Endothelial cell of umbilical vein (primary cell): ENCODE data around the gene BMPR1A. TPM values are rescaled to one million over a fixed set of nuclear protein-coding genes. Genes with fewer than 3 reads are reported as not detected.

ENCODE experiments used
- BruUV-seq: library from RNA; stranded (reverse); fragments of 400-500 nt; replicated peaks from 2 replicates; lab custom pipeline; 2021; lab: Mats Ljungman, UMichigan
- CTCF ChIA-PET: fragments of 300-600, 350-600 bp; sonication (Branson Sonifier 250); formaldehyde crosslinking; loops from one replicate; lab custom pipeline; 2021; ENCODE audit warnings: antibody characterized with exemption, inconsistent platforms; lab: Charles Lee
- POLR2A ChIA-PET: fragments of 300-600, 350-600 bp; sonication (Branson Sonifier 250); formaldehyde crosslinking; loops from one replicate; lab custom pipeline; 2021; ENCODE audit warnings: antibody characterized with exemption, inconsistent platforms; lab: Charles Lee
- DNase-seq: peaks from one replicate; pipeline ENCODE4 v3.0.0-alpha.2; 2011; ENCODE audit warnings: low read depth, low spot score
- FAIRE-seq: peaks from 2 replicates; lab custom pipeline; 2011; peaks lifted over from hg19 to GRCh38; lab: Jason Lieb, UNC
- H2AFZ ChIP-seq: 2 replicates; pipeline ENCODE4 v1.6.0; 2012; ENCODE audit warnings: low read depth, low read length, control low read depth, inconsistent platforms
- H3K27ac ChIP-seq: 2 replicates; pipeline ENCODE4 v1.5.1; 2011; ENCODE audit warnings: low read depth, mild to moderate bottlenecking, control low read depth, low read length, moderate library complexity; ENCODE audit not compliant: insufficient read depth
- H3K27me3 ChIP-seq, 2 experiments: 2 replicates each; pipeline versions ENCODE4 v1.6.0 to v1.6.1; 2011; ENCODE audit warnings: low read length in 2 of 2, mixed read lengths in 1 of 2; ENCODE audit not compliant: control insufficient read depth in 2 of 2, insufficient read depth in 2 of 2
- H3K36me3 ChIP-seq, 2 experiments: 2 replicates in 1 of 2; 3 replicates in 1 of 2; pipeline ENCODE4 v1.5.1; 2011; ENCODE audit warnings: low read length in 2 of 2, mild to moderate bottlenecking in 1 of 2, moderate library complexity in 1 of 2; ENCODE audit not compliant: control insufficient read depth in 2 of 2, insufficient read depth in 2 of 2; ENCODE audit errors: extremely low read depth in 1 of 2
- H3K4me1 ChIP-seq: 3 replicates; pipeline ENCODE4 v1.5.1; 2011; ENCODE audit warnings: mild to moderate bottlenecking, low read length; ENCODE audit not compliant: control insufficient read depth, insufficient read depth; ENCODE audit errors: extremely low read depth
- H3K4me2 ChIP-seq: 2 replicates; pipeline ENCODE4 v1.6.1; 2011; ENCODE audit warnings: low read length, control low read depth, mixed read lengths; ENCODE audit not compliant: insufficient read depth
- H3K4me3 ChIP-seq, 3 experiments: fragments of 200-600 bp in 1 of 3; sonication (generic), shearing (Covaris generic) in 1 of 3; replicated peaks in 1 of 3; 2 replicates each; pipeline ENCODE4 v1.5.1; 2011 to 2016; ENCODE audit warnings: control low read depth in 3 of 3, low read length in 3 of 3, mild to moderate bottlenecking in 2 of 3, inconsistent platforms in 1 of 3, low read depth in 1 of 3, moderate library complexity in 1 of 3; ENCODE audit not compliant: insufficient read depth in 1 of 3
- H3K79me2 ChIP-seq: 2 replicates; pipeline ENCODE4 v1.6.0; 2012; ENCODE audit warnings: low read length, inconsistent platforms; ENCODE audit not compliant: control insufficient read depth, insufficient read depth
- H3K9ac ChIP-seq: replicated peaks from 2 replicates; pipeline ENCODE3; 2011; ENCODE audit warnings: low read length, control low read depth; ENCODE audit not compliant: insufficient read depth; ENCODE audit errors: extremely low read depth
- H3K9me1 ChIP-seq: replicated peaks from 3 replicates; pipeline ENCODE4 v1.6.0; 2011; ENCODE audit warnings: mild to moderate bottlenecking, low read length; ENCODE audit not compliant: control insufficient read depth, insufficient read depth; ENCODE audit errors: extremely low read depth
- H3K9me3 ChIP-seq: replicated peaks from 2 replicates; pipeline ENCODE4 v1.5.1; 2012; ENCODE audit warnings: low read length, inconsistent platforms; ENCODE audit not compliant: control insufficient read depth, insufficient read depth
- H4K20me1 ChIP-seq: replicated peaks from 2 replicates; pipeline ENCODE3; 2011; ENCODE audit warnings: mild to moderate bottlenecking, low read length; ENCODE audit not compliant: control insufficient read depth, insufficient read depth; ENCODE audit errors: extremely low read depth
- CTCF ChIP-seq, 2 donors: IDR thresholded peaks; 1 replicate in 1 of 2; 2 replicates in 1 of 2; pipeline ENCODE4 v1.5.1; 2011; ENCODE audit warnings: low read length in 2 of 2, mild to moderate bottlenecking in 2 of 2, moderate library complexity in 2 of 2, control low read depth in 1 of 2, inconsistent platforms in 1 of 2, low read depth in 1 of 2; ENCODE audit not compliant: insufficient read depth in 1 of 2; ENCODE audit errors: extremely low read depth in 1 of 2
- EZH2 ChIP-seq: IDR thresholded peaks from 2 replicates; pipeline ENCODE4 v1.6.1; 2012; ENCODE audit warnings: borderline replicate concordance, low read depth, mild to moderate bottlenecking, moderate library complexity, low read length, inconsistent platforms; ENCODE audit not compliant: severe bottlenecking
- FOS ChIP-seq: IDR thresholded peaks from 2 replicates; pipeline ENCODE4 v1.6.1; 2011; ENCODE audit warnings: mild to moderate bottlenecking, low read length, moderate library complexity, borderline replicate concordance; ENCODE audit not compliant: insufficient read depth
- JUN ChIP-seq: IDR thresholded peaks from 2 replicates; pipeline ENCODE4 v1.6.1; 2011; ENCODE audit warnings: borderline replicate concordance, low read depth; ENCODE audit not compliant: insufficient read length, insufficient read depth
- MAX ChIP-seq: IDR thresholded peaks from 2 replicates; pipeline ENCODE4 v1.6.1; 2011; ENCODE audit not compliant: insufficient read depth, insufficient read length
- MYC ChIP-seq: IDR thresholded peaks from one replicate; pipeline ENCODE4 v1.6.1; 2011; ENCODE audit warnings: mild to moderate bottlenecking, low read depth, low read length
- POLR2A ChIP-seq: IDR thresholded peaks from 2 replicates; pipeline ENCODE4 v1.6.1; 2012; ENCODE audit warnings: low read depth, mild to moderate bottlenecking, control low read depth, low read length
- dilution Hi-C: fragments of 300-500 bp; cut with MboI; formaldehyde crosslinking; loops from one replicate; pipeline ENCODE4 v1.15.0; 2019; ENCODE audit warnings: low sequenced_read_pairs; ENCODE audit not compliant: extremely low pct_ligation_motif_present
- intact Hi-C: fragments of 100-400 bp; cut with micrococcal nuclease; formaldehyde crosslinking; loops from one replicate; pipeline ENCODE4 v1.10.0; 2022
- polyA plus RNA-seq, 4 experiments: library from polyadenylated mRNA; depleted of rRNA in 3 of 4; stranded (reverse) in 3 of 4; unstranded in 1 of 4; fragments of >200 nt; gene quantifications; 2 replicates each; pipeline versions ENCODE4 v1.2.1 to v1.2.3, GENCODE V29; 2011 to 2012; ENCODE audit warnings: missing spikeins in 1 of 4
- total RNA-seq: library from RNA; stranded (reverse); gene quantifications from 2 replicates; pipeline ENCODE4 v1.2.3, GENCODE V29; 2021

Gene BMPR1A
- total and polyA plus RNA-seq, 2 donors (not counting 3 experiments of a cell fraction or from before 2014, with no cell fraction given), result not detected

- Histone ChIP-seq H3K4me3 (no peak overlapping the region), H3K36me3 (no peaks in the 10 kb centered on the region), H3K27ac (no peak overlapping the region), H3K9me1 (no peaks in the 10 kb centered on the region), H2AFZ (no peak overlapping the region), H3K27me3 (peaks cover 37 to 66% of the 10 kb centered on the region in 2 experiments), H3K79me2 (no peaks in the 10 kb centered on the region), H4K20me1 (no peaks in the 10 kb centered on the region), H3K4me2 (no peak overlapping the region), H3K4me1 (no peaks in the 10 kb centered on the region), H3K9me3 (no peaks in the 10 kb centered on the region), H3K9ac (no peak overlapping the region)
- DNase-seq (no peak), FAIRE-seq (no peak)
- no TSS peak for BruUV-seq
- intact Hi-C loops (no loop called here), dilution Hi-C loops (no loop called here)
- no peak for TF ChIP-seq EZH2
- no peak for TF ChIP-seq FOS
- no peak for TF ChIP-seq CTCF (IDR thresholded peaks at IDR 0.05; ENCODE audit: extremely low read depth in 1 of 2, insufficient read depth in 1 of 2, low read depth in 1 of 2, low read length in 2 of 2)
- TF ChIP-seq MAX, result no peak
- ChIA-PET POLR2A (no interaction called here), CTCF (no interaction called here)
Measured at GRCh38 chr10:86837663-86838062, 81.2 kb downstream of the BMPR1A start.

DNA sequence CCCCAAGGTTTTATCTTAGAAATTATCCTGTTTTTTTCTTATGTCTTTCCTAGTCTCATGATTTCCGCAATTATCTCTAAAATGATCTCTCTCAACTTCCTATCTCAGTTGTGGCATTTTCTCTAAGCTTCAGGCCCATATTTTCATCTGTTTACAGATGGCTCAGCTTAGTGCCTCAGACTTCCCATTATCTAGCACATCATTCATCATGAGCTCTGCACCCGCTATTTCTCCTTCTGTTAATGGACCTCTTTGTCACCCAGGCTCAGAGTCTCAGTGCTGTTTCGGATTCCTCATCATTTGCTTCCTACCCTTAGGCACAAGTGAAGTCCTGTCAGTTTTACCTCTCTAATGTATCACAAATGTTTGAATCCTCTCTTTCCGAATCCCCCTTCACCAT is 84.1 kb downstream of the BMPR1A start:
- Histone ChIP-seq H3K9me1 (no peaks in the 10 kb centered on the region), H3K4me2 (no peak overlapping the region), H3K36me3 (no peaks in the 10 kb centered on the region), H2AFZ (no peak overlapping the region), H3K27me3 (peaks cover 43 to 66% of the 10 kb centered on the region in 2 experiments), H3K4me1 (no peaks in the 10 kb centered on the region), H3K9ac (no peak overlapping the region), H4K20me1 (no peaks in the 10 kb centered on the region), H3K9me3 (no peaks in the 10 kb centered on the region), H3K4me3 (no peak overlapping the region), H3K79me2 (no peaks in the 10 kb centered on the region), H3K27ac (no peak overlapping the region)
- TF ChIP-seq FOS (no peak), JUN (no peak), MYC (no peak), POLR2A (no peak)
- no TSS peak for BruUV-seq
- ChIA-PET POLR2A (no interaction called here), CTCF (interaction anchor here (1.0 to 1.6 kb wide), 2 partner anchors 10 to 28 kb away, joined by 3 to 5 read pairs; no protein-coding TSS in a partner anchor)
- dilution Hi-C loops, result no loop called here
- intact Hi-C loops, result no loop called here
- FAIRE-seq, result no peak
- DNase-seq, result no peak
